GM23338 (cell line): Measurements from ENCODE around the gene MTARC2. TPM values are rescaled to one million over a fixed set of nuclear protein-coding genes. Genes with fewer than 3 reads are reported as not detected.
A peak's percentile ranks its signal among the peaks of the same experiment; 100 is the strongest.

Experiments
- ATAC-seq: fragments of 200-7000 bp; cut with Tn5 transposase; 3 replicates; pipeline ENCODE4 v1.9.1; 2020
- DNase-seq: peaks from one replicate; pipeline ENCODE4 v3.0.0-alpha.2; 2015; ENCODE audit warnings: low spot score
- H2AFZ ChIP-seq: fragments of 200-600 bp; sonication (generic); 2 replicates; pipeline ENCODE4 v1.8.0; 2016; ENCODE audit warnings: antibody characterized with exemption, mild to moderate bottlenecking, moderate library complexity
- H3F3A ChIP-seq: fragments of 200-600 bp; sonication (generic); replicated peaks from 2 replicates; pipeline ENCODE4 v1.8.0; 2017; ENCODE audit warnings: antibody characterized with exemption, mixed run types, low read depth
- H3K27ac ChIP-seq: fragments of 200-600 bp; sonication (generic); 2 replicates; pipeline ENCODE4 v1.6.1; 2016; ENCODE audit warnings: low read depth
- H3K27me3 ChIP-seq: fragments of 200-600 bp; sonication (generic); 2 replicates; pipeline ENCODE4 v1.8.0; 2016; ENCODE audit warnings: mild to moderate bottlenecking, mixed run types, moderate library complexity; ENCODE audit not compliant: insufficient read depth
- H3K36me3 ChIP-seq: fragments of 200-600 bp; sonication (generic); 2 replicates; pipeline ENCODE4 v1.8.0; 2016; ENCODE audit warnings: mild to moderate bottlenecking; ENCODE audit not compliant: insufficient read depth
- H3K4me1 ChIP-seq: fragments of 200-600 bp; sonication (generic); 2 replicates; pipeline ENCODE4 v1.8.0; 2016; ENCODE audit warnings: mild to moderate bottlenecking, moderate library complexity; ENCODE audit not compliant: insufficient read depth
- H3K4me2 ChIP-seq: fragments of 200-600 bp; sonication (generic); 2 replicates; pipeline ENCODE4 v1.7.1; 2017; ENCODE audit warnings: mixed run types
- H3K4me3 ChIP-seq: fragments of 200-600 bp; sonication (generic); 2 replicates; pipeline ENCODE4 v1.6.1; 2016; ENCODE audit warnings: mixed run types
- H3K79me2 ChIP-seq: fragments of 200-600 bp; sonication (generic); replicated peaks from 2 replicates; pipeline ENCODE4 v1.8.0; 2017; ENCODE audit warnings: mild to moderate bottlenecking; ENCODE audit not compliant: insufficient read depth
- H3K9me2 ChIP-seq: fragments of 200-600 bp; sonication (generic); 2 replicates; pipeline ENCODE4 v1.8.0; 2017; ENCODE audit not compliant: insufficient read depth
- H4K20me1 ChIP-seq: fragments of 200-600 bp; sonication (generic); replicated peaks from 2 replicates; pipeline ENCODE4 v1.8.0; 2017; ENCODE audit warnings: mild to moderate bottlenecking; ENCODE audit not compliant: insufficient read depth
- H3K27ac Mint-ChIP-seq: 2 replicates; pipeline ENCODE4 v1.8.0; 2020; ENCODE audit warnings: inconsistent platforms, mild to moderate bottlenecking, moderate library complexity, mixed read lengths
- H3K27me3 Mint-ChIP-seq: 3 replicates; pipeline ENCODE4 v1.8.0; 2022; ENCODE audit warnings: low read depth, mild to moderate bottlenecking, moderate library complexity, mixed read lengths, inconsistent platforms; ENCODE audit not compliant: insufficient read depth, poor library complexity
- H3K36me3 Mint-ChIP-seq: 3 replicates; pipeline ENCODE4 v1.8.0; 2021; ENCODE audit warnings: low read depth, mild to moderate bottlenecking, inconsistent platforms, moderate library complexity, mixed read lengths
- H3K4me1 Mint-ChIP-seq: 3 replicates; pipeline ENCODE4 v1.8.0; 2020; ENCODE audit warnings: mild to moderate bottlenecking, inconsistent platforms, mixed read lengths
- H3K4me3 Mint-ChIP-seq: 3 replicates; pipeline ENCODE4 v1.8.0; 2021; ENCODE audit warnings: moderate library complexity, mild to moderate bottlenecking, inconsistent platforms, mixed read lengths
- H3K9me3 Mint-ChIP-seq: 3 replicates; pipeline ENCODE4 v1.8.0; 2020; ENCODE audit warnings: moderate library complexity, mild to moderate bottlenecking, inconsistent platforms, mixed read lengths
- ETS1 ChIP-seq: IDR thresholded peaks from 2 replicates; pipeline ENCODE4 v1.6.1; 2016; ENCODE audit warnings: antibody characterized with exemption
- EZH2 ChIP-seq: fragments of 200-600 bp; sonication (generic); IDR thresholded peaks from one replicate; pipeline ENCODE4 v1.8.0; 2017; ENCODE audit warnings: antibody characterized with exemption, mild to moderate bottlenecking, low read depth; ENCODE audit not compliant: unreplicated experiment
- POLR2AphosphoS5 ChIP-seq: IDR thresholded peaks from 2 replicates; pipeline ENCODE4 v1.6.1; 2016; ENCODE audit warnings: antibody characterized with exemption, low read depth
- REST ChIP-seq: IDR thresholded peaks from one replicate; pipeline ENCODE4 v1.6.1; 2018; ENCODE audit warnings: antibody characterized with exemption; ENCODE audit not compliant: unreplicated experiment
- ZNF331 ChIP-seq: fragments of 250-450 bp; sonication (Bioruptor Pico); IDR thresholded peaks from 2 replicates; pipeline ENCODE4 v1.5.0; 2020; ENCODE audit warnings: low read depth, mild to moderate bottlenecking, moderate library complexity
- polyA plus RNA-seq: library from polyadenylated mRNA; unstranded; fragments of >200 nt; fragmentation: Nextera tagmentation; extraction: Ambion mirVana; gene quantifications from 2 replicates; pipeline ENCODE4 v1.2.1, GENCODE V29; 2016
- total RNA-seq: library from RNA; depleted of rRNA; stranded (reverse); fragments of >200 nt; shearing (Covaris generic); gene quantifications from 2 replicates; pipeline ENCODE4 v1.2.3, GENCODE V29; 2014
- TF ChIP-seq, protein P1 (sequence below): fragments of 250-450 bp; sonication (Bioruptor Pico); IDR thresholded peaks from 2 replicates; pipeline ENCODE4 v1.5.0; 2020; ENCODE audit warnings: mild to moderate bottlenecking, moderate library complexity

Gene MTARC2
- total and polyA plus RNA-seq, 2 experiments from 2014 or later = 4.1 to 8.0 TPM

GRCh38 chr1:220730486-220730885, 17.6 kb upstream of the MTARC2 start:
- H3K27me3 ChIP-seq = no peaks in the 10 kb centered on the region
- no peaks in the 10 kb centered on the region for H4K20me1 ChIP-seq
- Mint-ChIP-seq H3K9me3 (no peaks in the 10 kb centered on the region; the same call in 2 of the 3 replicates), H3K4me3 (no peak overlapping the region), H3K36me3 (no peaks in the 10 kb centered on the region), H3K4me1 (no peaks in the 10 kb centered on the region; the same call in 1 of the 3 replicates), H3K27ac (no peak overlapping the region), H3K27me3 (no peaks in the 10 kb centered on the region)
- no peaks in the 10 kb centered on the region for H3K36me3 ChIP-seq
- H3K4me1 ChIP-seq = no peaks in the 10 kb centered on the region
- H3F3A ChIP-seq = no peaks in the 10 kb centered on the region
- TF ChIP-seq ETS1 = no peak
- no peak for TF ChIP-seq POLR2AphosphoS5
- no peak for TF ChIP-seq EZH2
- no peak for TF ChIP-seq ZNF331 (CRISPR knock-in tag)
- H3K4me3 ChIP-seq = no peak overlapping the region
- ATAC-seq (no peak), DNase-seq (no peak)
- H3K9me2 ChIP-seq = 0 out of 2 replicates have a peak, but pooled peaks cover 7% of the 10 kb centered on the region
- H2AFZ ChIP-seq = no peak overlapping the region
- H3K4me2 ChIP-seq = no peak overlapping the region
- H3K79me2 ChIP-seq = no peaks in the 10 kb centered on the region
- H3K27ac ChIP-seq = no peak overlapping the region

GRCh38 chr1:220732137-220732536, 16.0 kb upstream of the MTARC2 start:
- Histone ChIP-seq H3K36me3 (no peaks in the 10 kb centered on the region), H3F3A (no peaks in the 10 kb centered on the region), H3K79me2 (no peaks in the 10 kb centered on the region), H3K4me2 (no peak overlapping the region), H3K9me2 (0 out of 2 replicates have a peak, but pooled peaks cover 7% of the 10 kb centered on the region), H4K20me1 (no peaks in the 10 kb centered on the region), H3K4me1 (no peaks in the 10 kb centered on the region), H3K4me3 (no peak overlapping the region), H2AFZ (no peak overlapping the region), H3K27me3 (no peaks in the 10 kb centered on the region), H3K27ac (no peak overlapping the region)
- Mint-ChIP-seq H3K27me3 (no peaks in the 10 kb centered on the region), H3K9me3 (no peaks in the 10 kb centered on the region; the same call in 2 of the 3 replicates), H3K27ac (0 out of 2 replicates have a peak overlapping the region, but pooled peaks have one; percentile 26), H3K4me3 (no peak overlapping the region), H3K4me1 (no peaks in the 10 kb centered on the region; the same call in 1 of the 3 replicates), H3K36me3 (no peaks in the 10 kb centered on the region)
- no peak for DNase-seq
- no peak for TF ChIP-seq POLR2AphosphoS5
- TF ChIP-seq ETS1 = no peak
- no peak for TF ChIP-seq REST
- no peak for TF ChIP-seq EZH2
- TF ChIP-seq, protein P1, sequence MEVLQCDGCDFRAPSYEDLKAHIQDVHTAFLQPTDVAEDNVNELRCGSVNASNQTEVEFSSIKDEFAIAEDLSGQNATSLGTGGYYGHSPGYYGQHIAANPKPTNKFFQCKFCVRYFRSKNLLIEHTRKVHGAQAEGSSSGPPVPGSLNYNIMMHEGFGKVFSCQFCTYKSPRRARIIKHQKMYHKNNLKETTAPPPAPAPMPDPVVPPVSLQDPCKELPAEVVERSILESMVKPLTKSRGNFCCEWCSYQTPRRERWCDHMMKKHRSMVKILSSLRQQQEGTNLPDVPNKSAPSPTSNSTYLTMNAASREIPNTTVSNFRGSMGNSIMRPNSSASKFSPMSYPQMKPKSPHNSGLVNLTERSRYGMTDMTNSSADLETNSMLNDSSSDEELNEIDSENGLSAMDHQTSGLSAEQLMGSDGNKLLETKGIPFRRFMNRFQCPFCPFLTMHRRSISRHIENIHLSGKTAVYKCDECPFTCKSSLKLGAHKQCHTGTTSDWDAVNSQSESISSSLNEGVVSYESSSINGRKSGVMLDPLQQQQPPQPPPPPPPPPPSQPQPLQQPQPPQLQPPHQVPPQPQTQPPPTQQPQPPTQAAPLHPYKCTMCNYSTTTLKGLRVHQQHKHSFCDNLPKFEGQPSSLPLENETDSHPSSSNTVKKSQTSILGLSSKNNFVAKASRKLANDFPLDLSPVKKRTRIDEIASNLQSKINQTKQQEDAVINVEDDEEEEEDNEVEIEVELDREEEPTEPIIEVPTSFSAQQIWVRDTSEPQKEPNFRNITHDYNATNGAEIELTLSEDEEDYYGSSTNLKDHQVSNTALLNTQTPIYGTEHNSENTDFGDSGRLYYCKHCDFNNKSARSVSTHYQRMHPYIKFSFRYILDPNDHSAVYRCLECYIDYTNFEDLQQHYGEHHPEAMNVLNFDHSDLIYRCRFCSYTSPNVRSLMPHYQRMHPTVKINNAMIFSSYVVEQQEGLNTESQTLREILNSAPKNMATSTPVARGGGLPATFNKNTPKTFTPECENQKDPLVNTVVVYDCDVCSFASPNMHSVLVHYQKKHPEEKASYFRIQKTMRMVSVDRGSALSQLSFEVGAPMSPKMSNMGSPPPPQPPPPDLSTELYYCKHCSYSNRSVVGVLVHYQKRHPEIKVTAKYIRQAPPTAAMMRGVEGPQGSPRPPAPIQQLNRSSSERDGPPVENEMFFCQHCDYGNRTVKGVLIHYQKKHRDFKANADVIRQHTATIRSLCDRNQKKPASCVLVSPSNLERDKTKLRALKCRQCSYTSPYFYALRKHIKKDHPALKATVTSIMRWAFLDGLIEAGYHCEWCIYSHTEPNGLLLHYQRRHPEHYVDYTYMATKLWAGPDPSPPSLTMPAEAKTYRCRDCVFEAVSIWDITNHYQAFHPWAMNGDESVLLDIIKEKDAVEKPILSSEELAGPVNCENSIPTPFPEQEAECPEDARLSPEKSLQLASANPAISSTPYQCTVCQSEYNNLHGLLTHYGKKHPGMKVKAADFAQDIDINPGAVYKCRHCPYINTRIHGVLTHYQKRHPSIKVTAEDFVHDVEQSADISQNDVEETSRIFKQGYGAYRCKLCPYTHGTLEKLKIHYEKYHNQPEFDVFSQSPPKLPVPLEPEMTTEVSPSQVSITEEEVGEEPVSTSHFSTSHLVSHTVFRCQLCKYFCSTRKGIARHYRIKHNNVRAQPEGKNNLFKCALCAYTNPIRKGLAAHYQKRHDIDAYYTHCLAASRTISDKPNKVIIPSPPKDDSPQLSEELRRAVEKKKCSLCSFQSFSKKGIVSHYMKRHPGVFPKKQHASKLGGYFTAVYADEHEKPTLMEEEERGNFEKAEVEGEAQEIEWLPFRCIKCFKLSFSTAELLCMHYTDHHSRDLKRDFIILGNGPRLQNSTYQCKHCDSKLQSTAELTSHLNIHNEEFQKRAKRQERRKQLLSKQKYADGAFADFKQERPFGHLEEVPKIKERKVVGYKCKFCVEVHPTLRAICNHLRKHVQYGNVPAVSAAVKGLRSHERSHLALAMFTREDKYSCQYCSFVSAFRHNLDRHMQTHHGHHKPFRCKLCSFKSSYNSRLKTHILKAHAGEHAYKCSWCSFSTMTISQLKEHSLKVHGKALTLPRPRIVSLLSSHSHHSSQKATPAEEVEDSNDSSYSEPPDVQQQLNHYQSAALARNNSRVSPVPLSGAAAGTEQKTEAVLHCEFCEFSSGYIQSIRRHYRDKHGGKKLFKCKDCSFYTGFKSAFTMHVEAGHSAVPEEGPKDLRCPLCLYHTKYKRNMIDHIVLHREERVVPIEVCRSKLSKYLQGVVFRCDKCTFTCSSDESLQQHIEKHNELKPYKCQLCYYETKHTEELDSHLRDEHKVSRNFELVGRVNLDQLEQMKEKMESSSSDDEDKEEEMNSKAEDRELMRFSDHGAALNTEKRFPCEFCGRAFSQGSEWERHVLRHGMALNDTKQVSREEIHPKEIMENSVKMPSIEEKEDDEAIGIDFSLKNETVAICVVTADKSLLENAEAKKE (CRISPR knock-in tag) = no peak
- ATAC-seq = no peak
